HepG2 (cell line): Measurements from ENCODE around the gene MDP1. TPM values are rescaled to one million over a fixed set of nuclear protein-coding genes. Genes with fewer than 3 reads are reported as not detected.
A peak's percentile ranks its signal among the peaks of the same experiment; 100 is the strongest.

Experiments
- BRD4 ChIP-seq: sonication (generic); formaldehyde crosslinking; IDR thresholded peaks from 2 replicates; pipeline ENCODE4 v1.4.0; 2020; ENCODE audit warnings: missing genetic modification reagents
- CAMTA2 ChIP-seq: sonication (generic); formaldehyde crosslinking; IDR thresholded peaks from 2 replicates; pipeline ENCODE4 v1.4.0; 2020; ENCODE audit warnings: mild to moderate bottlenecking, missing genetic modification reagents, borderline replicate concordance
- CHCHD3 ChIP-seq: sonication (generic); formaldehyde crosslinking; IDR thresholded peaks from 2 replicates; pipeline ENCODE4 v1.8.0; 2022; ENCODE audit warnings: mild to moderate bottlenecking, missing genetic modification reagents, moderate library complexity
- DRAP1 ChIP-seq: IDR thresholded peaks from 2 replicates; pipeline ENCODE4 v1.6.1; 2016; ENCODE audit warnings: missing genetic modification reagents, missing compliant biosample characterization
- ETS1 ChIP-seq: sonication (generic); formaldehyde crosslinking; IDR thresholded peaks from 2 replicates; pipeline ENCODE4 v1.4.0; 2020; ENCODE audit warnings: missing genetic modification reagents
- IRX3 ChIP-seq: sonication (generic); formaldehyde crosslinking; IDR thresholded peaks from 2 replicates; pipeline ENCODE4 v1.8.1; 2023; ENCODE audit warnings: mild to moderate bottlenecking, low read depth, missing genetic modification reagents, borderline replicate concordance
- KLF11 ChIP-seq: IDR thresholded peaks from 2 replicates; pipeline ENCODE4 v1.6.1; 2016; ENCODE audit warnings: missing compliant biosample characterization
- MBD4 ChIP-seq: IDR thresholded peaks from 2 replicates; pipeline ENCODE4 v1.6.1; 2012; ENCODE audit warnings: low read length, inconsistent platforms, borderline replicate concordance
- MXD4 ChIP-seq: IDR thresholded peaks from 2 replicates; pipeline ENCODE4 v1.6.1; 2016; ENCODE audit warnings: mild to moderate bottlenecking, missing biosample characterization, missing genetic modification reagents
- NFKB2 ChIP-seq: sonication (generic); formaldehyde crosslinking; IDR thresholded peaks from 2 replicates; pipeline ENCODE4 v1.4.0; 2020; ENCODE audit warnings: missing genetic modification reagents, borderline replicate concordance
- PHF21A ChIP-seq: sonication (generic); formaldehyde crosslinking; IDR thresholded peaks from 2 replicates; pipeline ENCODE4 v1.5.0; 2020; ENCODE audit warnings: mild to moderate bottlenecking, missing genetic modification reagents
- PITX1 ChIP-seq: sonication (generic); formaldehyde crosslinking; IDR thresholded peaks from 2 replicates; pipeline ENCODE4 v1.5.1; 2020; ENCODE audit warnings: mild to moderate bottlenecking, missing genetic modification reagents
- PREB ChIP-seq: sonication (generic); formaldehyde crosslinking; IDR thresholded peaks from 2 replicates; pipeline ENCODE4 v1.4.0; 2020; ENCODE audit warnings: missing genetic modification reagents
- RELA ChIP-seq: sonication (generic); formaldehyde crosslinking; IDR thresholded peaks from 2 replicates; pipeline ENCODE4 v1.4.0; 2020; ENCODE audit warnings: missing genetic modification reagents
- SIX1 ChIP-seq: sonication (generic); formaldehyde crosslinking; IDR thresholded peaks from 2 replicates; pipeline ENCODE4 v1.4.0; 2020; ENCODE audit warnings: missing genetic modification reagents, borderline replicate concordance
- SMAD9 ChIP-seq: sonication (generic); formaldehyde crosslinking; IDR thresholded peaks from 2 replicates; pipeline ENCODE4 v1.5.1; 2020; ENCODE audit warnings: mild to moderate bottlenecking, missing genetic modification reagents
- SOX5 ChIP-seq: IDR thresholded peaks from 2 replicates; pipeline ENCODE4 v1.6.1; 2016; ENCODE audit warnings: borderline replicate concordance
- TAF1 ChIP-seq: sonication (generic); formaldehyde crosslinking; IDR thresholded peaks from 2 replicates; pipeline ENCODE4 v1.4.0; 2020; ENCODE audit warnings: missing genetic modification reagents
- TEAD2 ChIP-seq: sonication (generic); formaldehyde crosslinking; IDR thresholded peaks from 2 replicates; pipeline ENCODE4 v1.9.0; 2021; ENCODE audit warnings: missing genetic modification reagents
- TFE3 ChIP-seq: IDR thresholded peaks from 2 replicates; pipeline ENCODE4 v1.6.1; 2016
- UBTF ChIP-seq: sonication (generic); formaldehyde crosslinking; IDR thresholded peaks from 2 replicates; pipeline ENCODE4 v1.4.0; 2020; ENCODE audit warnings: mild to moderate bottlenecking, missing genetic modification reagents
- ZKSCAN5 ChIP-seq: sonication (generic); formaldehyde crosslinking; IDR thresholded peaks from 2 replicates; pipeline ENCODE4 v1.5.1; 2020; ENCODE audit warnings: mild to moderate bottlenecking, missing genetic modification reagents
- ZMYM3 ChIP-seq: sonication (generic); formaldehyde crosslinking; IDR thresholded peaks from 2 replicates; pipeline ENCODE4 v1.5.1; 2020; ENCODE audit warnings: mild to moderate bottlenecking, missing genetic modification reagents
- ZNF484 ChIP-seq: sonication (generic); formaldehyde crosslinking; IDR thresholded peaks from 2 replicates; pipeline ENCODE4 v1.5.1; 2020; ENCODE audit warnings: mild to moderate bottlenecking, low read depth, missing genetic modification reagents, borderline replicate concordance
- ZNF530 ChIP-seq: sonication (generic); formaldehyde crosslinking; IDR thresholded peaks from 2 replicates; pipeline ENCODE4 v1.5.0; 2020; ENCODE audit warnings: low read depth, mild to moderate bottlenecking, missing genetic modification reagents
- ZNF780A ChIP-seq: sonication (generic); formaldehyde crosslinking; IDR thresholded peaks from 2 replicates; pipeline ENCODE4 v1.8.0; 2022; ENCODE audit warnings: mild to moderate bottlenecking, missing genetic modification reagents, moderate library complexity
- ZNF788 ChIP-seq: sonication (generic); formaldehyde crosslinking; IDR thresholded peaks from 2 replicates; pipeline ENCODE4 v1.5.0; 2020; ENCODE audit warnings: mild to moderate bottlenecking, missing genetic modification reagents, borderline replicate concordance
- polyA plus RNA-seq, 8 experiments: library from polyadenylated mRNA; depleted of rRNA in 3 of 8; stranded (reverse) in 7 of 8; unstranded in 1 of 8; fragments of >200 nt; fragmentation: Illumina TruSeq in 4 of 8; extraction: Trizol in 4 of 8; gene quantifications; 2 replicates each; pipeline versions ENCODE4 v1.2.1 to v1.2.3, GENCODE V29; 2011 to 2016; ENCODE audit warnings: low read depth in 4 of 8, missing spikeins in 1 of 8, mixed read lengths in 1 of 8; ENCODE audit not compliant: insufficient read depth in 1 of 8
- total RNA-seq, 5 experiments: library from RNA; depleted of rRNA; stranded (reverse); fragments of >200 nt; fragmentation: Illumina TruSeq; extraction: Trizol; gene quantifications; 2 replicates each; pipeline ENCODE4 v1.2.3, GENCODE V29; 2016; ENCODE audit warnings: low read depth in 1 of 5

Gene MDP1
- total and polyA plus RNA-seq, 2 of the 13 experiments (the other 11 are each of a cell fraction or from before 2014, with no cell fraction given), result 44.1 to 48.7 TPM

GRCh38 chr14:24243336-24243836, 27.5 kb upstream of the MDP1 start (continued):
- no peak for TF ChIP-seq PHF21A (CRISPR knock-in tag)
- no peak for TF ChIP-seq ZNF530 (CRISPR knock-in tag)
- TF ChIP-seq PREB (CRISPR knock-in tag), result no peak
- TF ChIP-seq MBD4, result no peak
- TF ChIP-seq ZNF788 (CRISPR knock-in tag), result 0 out of 2 replicates have a peak, but pooled peaks have one; percentile 24
- TF ChIP-seq DRAP1 (CRISPR knock-in tag), result no peak
- no peak; the same call in 1 of the 2 replicates for TF ChIP-seq ETS1
- TF ChIP-seq BRD4 (CRISPR knock-in tag), result no peak; the same call in 1 of the 2 replicates
- peak; percentile 76 for TF ChIP-seq ZMYM3 (CRISPR knock-in tag)
- no peak for TF ChIP-seq ZNF484 (CRISPR knock-in tag)
- TF ChIP-seq IRX3 (CRISPR knock-in tag), result no peak
- no peak for TF ChIP-seq NFKB2 (CRISPR knock-in tag)
- no peak for TF ChIP-seq CAMTA2 (CRISPR knock-in tag)
- no peak for TF ChIP-seq CHCHD3
- no peak; the same call in 1 of the 2 replicates for TF ChIP-seq PITX1
- TF ChIP-seq UBTF (CRISPR knock-in tag), result no peak
- no peak for TF ChIP-seq KLF11
- no peak for TF ChIP-seq TFE3 (CRISPR knock-in tag)
- TF ChIP-seq MXD4 (CRISPR knock-in tag), result no peak
- TF ChIP-seq ZNF780A (CRISPR knock-in tag), result no peak
- no peak for TF ChIP-seq TEAD2 (CRISPR knock-in tag)
- no peak for TF ChIP-seq SOX5 (CRISPR knock-in tag)
- TF ChIP-seq TAF1, result no peak
- no peak for TF ChIP-seq SIX1 (CRISPR knock-in tag)
- 0 out of 2 replicates have a peak, but pooled peaks have one; percentile 46 for TF ChIP-seq ZKSCAN5 (CRISPR knock-in tag)
- TF ChIP-seq SMAD9 (CRISPR knock-in tag), result 0 out of 2 replicates have a peak, but pooled peaks have one; percentile 26
- TF ChIP-seq RELA (CRISPR knock-in tag), result no peak
